GOT3 (cell line): Measurements from ENCODE around the gene KCNMA1.

Source experiments
- DNase-seq: peaks from one replicate; lab custom pipeline; 2025; ENCODE audit warnings: mixed read lengths; lab: John Stamatoyannopoulos, UW

Gene KCNMA1

GRCh38 chr10:76981251-76981650, 656.4 kb downstream of the KCNMA1 start:
- DNase-seq, result no peak

- no peak for DNase-seq
Measured at GRCh38 chr10:76977901-76978300, 659.7 kb downstream of the KCNMA1 start.

GRCh38 chr10:76977046-76977445, 660.6 kb downstream of the KCNMA1 start:
- no peak for DNase-seq

- DNase-seq, result no peak
Measured at GRCh38 chr10:76976142-76976541, 661.5 kb downstream of the KCNMA1 start.

GRCh38 chr10:76975126-76975525, 662.5 kb downstream of the KCNMA1 start:
- no peak for DNase-seq

GRCh38 chr10:76974017-76974691, 663.5 kb downstream of the KCNMA1 start:
- no peak for DNase-seq

GRCh38 chr10:76973091-76974016, 664.3 kb downstream of the KCNMA1 start:
- no peak for DNase-seq

- no peak for DNase-seq
Measured at GRCh38 chr10:76972541-76972940, 665.1 kb downstream of the KCNMA1 start.

GRCh38 chr10:76971547-76972170, 665.9 kb downstream of the KCNMA1 start:
- DNase-seq, result no peak

- no peak for DNase-seq
Measured at GRCh38 chr10:76970711-76971519, 666.7 kb downstream of the KCNMA1 start.

- DNase-seq, result no peak
Measured at GRCh38 chr10:76969366-76969948, 668.2 kb downstream of the KCNMA1 start.

- no peak for DNase-seq
Measured at GRCh38 chr10:76968483-76968882, 669.1 kb downstream of the KCNMA1 start.

GRCh38 chr10:76962851-76963250, 674.8 kb downstream of the KCNMA1 start:
- no peak for DNase-seq

- DNase-seq, result no peak
Measured at GRCh38 chr10:76961841-76962240, 675.8 kb downstream of the KCNMA1 start.

GRCh38 chr10:76959111-76959510, 678.5 kb downstream of the KCNMA1 start:
- no peak for DNase-seq

- no peak for DNase-seq
Measured at GRCh38 chr10:76954838-76955237, 682.8 kb downstream of the KCNMA1 start.

GRCh38 chr10:76950354-76950753, 687.3 kb downstream of the KCNMA1 start:
- no peak for DNase-seq

- DNase-seq, result no peak
Measured at GRCh38 chr10:76946270-76946669, 691.3 kb downstream of the KCNMA1 start.

- DNase-seq, result no peak
Measured at GRCh38 chr10:76945166-76945565, 692.4 kb downstream of the KCNMA1 start.

GRCh38 chr10:76944640-76945039, 693.0 kb downstream of the KCNMA1 start:
- no peak for DNase-seq

- no peak for DNase-seq
Measured at GRCh38 chr10:76942628-76943416, 694.8 kb downstream of the KCNMA1 start.
